SHP77 (cell line): ENCODE measurements around the gene LRRC10B.

Experiments
- DNase-seq, 2 experiments: peaks; one replicate each; lab custom pipeline; 2025; lab: John Stamatoyannopoulos, UW

LRRC10B gene

GRCh38 chr11:61486779-61487178 is 21.8 kb upstream of the LRRC10B start:
- no peak for DNase-seq

GRCh38 chr11:61487342-61488025 is 21.1 kb upstream of the LRRC10B start:
- DNase-seq, result no peak

GRCh38 chr11:61488651-61489291 is 19.8 kb upstream of the LRRC10B start:
- peak; percentile 71 to 84 for DNase-seq

DNA sequence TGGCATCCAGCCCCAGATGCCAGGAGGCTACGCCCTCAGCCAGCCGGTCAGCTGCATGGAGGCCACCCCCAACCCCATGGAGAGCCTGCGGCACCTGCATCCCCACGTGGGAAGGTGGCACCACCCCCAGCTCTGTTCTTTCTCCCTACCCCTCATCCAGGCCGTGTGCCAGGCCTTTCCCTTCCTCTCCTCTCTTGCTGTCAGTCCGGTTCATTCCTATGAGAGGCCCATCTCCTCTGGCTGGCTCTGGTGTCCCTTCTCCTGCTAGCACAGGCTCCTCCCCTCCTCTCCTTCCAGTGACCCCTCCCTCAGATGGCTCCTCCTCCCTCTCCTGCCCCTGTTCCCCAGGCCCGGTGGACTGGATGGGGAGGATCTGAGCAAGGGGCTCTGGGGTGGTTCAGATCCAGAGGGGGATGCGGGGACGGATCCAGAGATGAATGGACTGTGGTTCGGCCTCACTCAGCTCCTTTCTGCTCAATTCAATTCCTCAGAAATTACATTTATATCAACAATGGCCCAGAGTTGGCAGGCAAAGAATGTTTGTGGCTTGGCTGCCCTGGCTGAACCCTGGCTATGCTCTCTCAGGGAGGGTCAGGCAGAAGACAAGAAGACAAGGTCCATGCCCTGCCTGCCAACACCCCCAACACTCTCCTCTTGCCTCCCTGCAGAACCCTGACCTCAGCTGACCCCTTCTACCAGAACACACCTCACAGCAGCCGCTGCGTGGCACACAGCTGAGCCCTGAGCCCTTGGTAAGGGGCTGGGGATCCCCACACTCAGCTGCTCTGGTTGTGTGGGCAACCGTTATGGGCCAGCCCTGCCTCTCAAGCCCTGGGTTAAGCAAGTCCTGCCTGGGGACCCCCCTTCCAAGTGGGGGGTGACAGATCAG is 18.5 kb upstream of the LRRC10B start:
- DNase-seq, result peak; percentile 61 to 62

DNA sequence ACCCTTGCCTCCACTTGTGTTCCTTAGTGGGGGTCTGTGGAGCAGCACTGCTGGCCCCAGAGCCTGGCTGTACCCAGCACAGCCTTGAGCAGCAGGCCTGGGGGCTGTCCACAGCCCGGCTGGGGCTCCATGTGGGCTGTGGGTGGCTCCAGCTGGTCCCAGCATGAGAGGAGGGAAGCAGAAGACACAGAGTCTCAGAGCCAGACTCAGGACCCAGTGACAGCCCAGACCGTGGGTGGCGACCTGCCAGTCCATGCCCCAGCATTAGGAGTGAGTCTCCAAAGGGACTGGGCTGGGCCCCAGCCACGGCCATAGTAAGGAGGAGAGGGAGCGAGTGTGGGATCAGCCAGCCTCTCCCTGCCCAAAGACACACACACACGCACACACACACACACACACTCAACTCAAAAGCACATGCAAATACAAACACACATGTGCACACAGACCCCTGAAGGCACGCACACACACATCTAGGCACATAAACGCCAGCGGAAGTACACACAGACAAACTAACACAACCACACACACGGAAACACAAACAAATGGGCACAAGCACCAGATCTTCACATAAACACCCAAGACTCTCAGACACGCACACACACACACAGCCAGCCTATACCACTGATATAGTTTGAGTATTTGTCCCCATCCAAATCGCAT is 16.7 kb upstream of the LRRC10B start:
- no peak for DNase-seq

DNA sequence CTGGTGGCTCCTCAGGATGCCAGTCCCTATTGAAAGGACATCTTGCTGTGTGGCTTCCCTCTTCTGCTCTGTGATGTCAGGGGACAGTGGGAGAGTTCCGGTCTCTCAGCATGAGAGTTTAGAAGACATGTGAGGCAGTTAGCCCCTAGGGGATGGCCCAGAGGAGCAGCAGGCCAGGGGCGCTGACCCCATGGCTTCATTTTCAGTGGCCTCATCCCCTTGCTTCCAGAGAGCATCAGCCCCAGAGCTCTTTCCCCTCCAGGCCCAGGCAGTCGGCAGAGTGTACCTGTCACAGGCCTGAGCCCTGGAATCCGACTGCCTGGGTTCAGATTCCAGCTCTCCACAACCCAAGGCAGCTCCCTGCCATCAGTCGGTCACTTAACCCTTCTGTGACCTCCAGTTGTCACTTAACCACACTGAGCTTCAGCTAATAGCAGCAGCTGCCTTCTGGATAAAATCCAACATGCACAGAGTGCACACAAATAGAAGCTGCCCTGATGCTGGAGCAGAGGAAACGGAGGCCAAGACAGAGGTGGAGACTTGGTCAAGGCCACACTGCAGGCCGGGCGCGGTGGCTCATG is 14.1 kb upstream of the LRRC10B start:
- DNase-seq, result peak; percentile 48 to 54

DNA sequence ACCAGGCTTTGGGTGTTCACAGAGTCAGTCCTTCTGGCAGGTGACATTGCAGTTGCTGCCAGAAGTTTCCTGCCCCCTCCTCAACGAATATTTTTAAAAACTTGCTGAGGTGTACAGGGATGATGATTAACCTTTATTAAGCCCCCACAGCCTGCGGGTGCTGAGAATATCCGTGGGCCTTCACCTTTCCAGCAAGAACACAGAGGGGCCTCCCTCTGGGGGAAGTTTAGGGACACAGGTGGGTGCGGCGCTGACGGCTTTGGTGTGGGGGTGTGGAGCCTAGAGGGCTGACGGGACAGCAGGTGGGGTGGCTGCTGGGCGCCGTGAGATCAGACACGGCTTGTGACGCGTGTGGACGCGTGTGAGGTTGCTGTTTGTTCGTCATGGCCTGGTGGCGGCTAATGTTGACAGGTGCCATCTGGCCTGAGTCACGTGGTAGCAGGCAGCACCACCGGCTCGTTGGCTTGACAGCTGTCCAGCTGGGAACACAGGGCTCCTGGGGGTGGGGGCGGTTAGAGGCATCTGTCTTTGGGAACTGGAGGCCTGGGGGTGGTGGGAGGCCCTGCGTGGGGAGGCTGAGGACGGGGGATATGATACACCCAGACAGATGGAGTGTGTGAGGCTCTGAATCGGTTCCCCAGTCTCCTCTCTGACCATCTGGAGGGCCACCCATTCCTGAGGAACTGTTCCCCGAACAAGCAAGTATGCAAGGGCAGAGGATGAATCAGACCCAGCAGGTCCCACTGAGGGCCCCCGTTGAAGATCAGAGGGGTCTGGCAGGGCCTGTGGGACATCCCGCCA is 12.5 kb upstream of the LRRC10B start:
- peak; percentile 82 to 95 for DNase-seq

GRCh38 chr11:61496602-61497400 is 11.7 kb upstream of the LRRC10B start:
- DNase-seq, result no peak

GRCh38 chr11:61497473-61497872 is 11.1 kb upstream of the LRRC10B start:
- DNase-seq, result no peak

DNA sequence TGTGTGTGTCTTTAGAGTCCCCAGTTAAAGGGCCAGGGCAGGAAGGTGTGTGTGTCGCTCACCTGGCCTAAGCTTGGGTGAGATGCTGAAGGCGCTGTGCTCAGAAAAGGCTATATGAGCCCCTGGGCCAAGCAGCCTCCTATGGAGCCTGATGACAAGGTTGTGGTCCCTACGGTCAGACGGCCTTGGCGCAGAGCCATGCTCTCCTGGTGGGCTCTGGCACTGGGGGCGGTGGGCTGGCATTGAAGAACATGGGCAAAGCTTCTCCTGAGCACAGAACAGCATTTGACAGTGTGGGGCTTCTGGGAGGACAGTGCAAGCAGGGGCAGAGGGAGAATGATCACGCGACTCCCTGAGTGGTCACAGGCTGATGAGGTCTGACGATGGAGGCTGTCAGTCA is 10.7 kb upstream of the LRRC10B start:
- DNase-seq, result no peak

- no peak for DNase-seq
Observed at GRCh38 chr11:61498767-61499341, 9.7 kb upstream of the LRRC10B start.

DNA sequence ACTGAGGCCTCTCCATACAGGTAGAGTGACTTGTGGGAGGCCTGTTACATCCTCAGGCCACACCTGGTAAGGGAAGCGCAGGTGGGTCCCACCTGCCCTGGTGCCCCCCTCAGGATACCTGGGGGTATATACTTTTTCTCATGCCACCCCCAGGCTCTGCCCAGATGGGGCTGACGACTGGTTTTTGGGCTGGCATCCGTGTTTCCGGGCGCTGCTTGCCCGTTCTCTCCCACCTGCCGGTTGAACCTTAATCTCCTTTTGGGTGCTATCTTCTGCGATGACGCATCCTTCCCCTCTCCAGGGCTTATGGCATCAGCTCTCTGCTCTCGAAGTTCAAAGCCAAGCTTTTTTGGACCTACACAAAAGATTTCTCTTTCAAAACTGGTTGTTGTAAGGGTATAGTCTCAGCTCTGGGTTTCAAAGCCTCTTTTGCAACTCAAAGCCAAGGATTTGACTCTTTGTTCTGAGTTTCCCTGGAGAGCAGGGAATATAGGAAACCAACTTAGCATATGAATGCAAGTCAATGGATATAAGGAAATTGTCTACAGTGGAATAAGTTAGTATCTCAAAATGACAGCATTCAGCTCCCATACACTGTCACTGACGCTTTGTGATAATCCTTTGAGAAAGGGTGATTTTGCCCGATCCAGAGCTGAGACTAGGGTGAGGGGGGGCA is 8.6 kb upstream of the LRRC10B start:
- DNase-seq, result no peak

DNA sequence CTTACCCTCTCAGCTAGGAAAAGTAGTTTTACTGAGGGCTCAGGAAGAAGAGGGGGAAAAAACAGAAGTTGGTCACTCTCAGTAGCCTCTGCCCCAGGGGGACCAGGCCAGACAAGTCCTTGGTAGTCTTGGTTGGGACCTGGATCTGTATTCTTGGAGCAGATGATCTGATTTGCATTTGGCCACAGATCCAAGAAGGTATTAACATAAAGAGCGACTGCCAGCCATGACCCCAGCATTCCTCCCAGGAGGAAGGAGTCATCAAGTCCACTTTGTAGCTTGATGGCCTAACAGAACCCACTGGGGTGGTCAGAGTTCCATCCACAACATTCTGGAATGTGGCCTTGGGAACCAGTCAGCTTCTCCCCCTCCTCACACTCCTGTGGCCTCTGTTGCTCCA is 6.0 kb upstream of the LRRC10B start:
- no peak for DNase-seq

- no peak for DNase-seq
Observed at GRCh38 chr11:61503135-61503770, 5.3 kb upstream of the LRRC10B start.

DNA sequence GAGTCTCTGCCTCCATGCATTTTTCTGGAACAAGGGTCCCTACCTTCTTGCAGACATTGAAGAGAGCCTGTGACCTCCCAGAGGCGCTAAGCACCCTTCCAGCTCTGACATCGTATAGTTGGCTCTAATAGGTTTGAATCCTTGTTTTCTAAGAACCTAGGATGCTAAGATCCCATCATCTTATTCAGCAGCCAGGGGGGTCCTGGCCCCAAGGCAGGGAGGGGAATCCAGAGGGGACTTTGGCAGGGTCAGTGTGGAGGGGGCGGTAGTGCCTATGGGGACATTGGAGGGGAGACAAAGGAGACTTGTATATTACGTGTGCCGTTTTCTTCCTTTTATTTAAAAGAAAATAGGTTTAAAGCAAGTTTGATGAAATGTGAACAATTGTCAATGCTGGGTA is 3.4 kb upstream of the LRRC10B start:
- DNase-seq, result no peak

GRCh38 chr11:61505640-61506155 is 2.9 kb upstream of the LRRC10B start:
- DNase-seq, result no peak

GRCh38 chr11:61507012-61507768 is 1.4 kb upstream of the LRRC10B start:
- no peak for DNase-seq
